Measurements from ENCODE around the gene IER3IP1.
A peak's percentile ranks its signal among the peaks of the same experiment; 100 is the strongest.
"Not testable (repeated sequence)": the region's sequence is repeated elsewhere in the genome, so short reads cannot be mapped to it uniquely, and the experiment has no call there.

Gene IER3IP1

GRCh38 chr18:47175898-47176575 lies at the start of gene IER3IP1:
TSS of gene IER3IP1 (minus strand) at chr18:47176364. CDS start at chr18:47176277, 87 bp downstream.
- DNase-seq, result peak; percentile 51

DNA sequence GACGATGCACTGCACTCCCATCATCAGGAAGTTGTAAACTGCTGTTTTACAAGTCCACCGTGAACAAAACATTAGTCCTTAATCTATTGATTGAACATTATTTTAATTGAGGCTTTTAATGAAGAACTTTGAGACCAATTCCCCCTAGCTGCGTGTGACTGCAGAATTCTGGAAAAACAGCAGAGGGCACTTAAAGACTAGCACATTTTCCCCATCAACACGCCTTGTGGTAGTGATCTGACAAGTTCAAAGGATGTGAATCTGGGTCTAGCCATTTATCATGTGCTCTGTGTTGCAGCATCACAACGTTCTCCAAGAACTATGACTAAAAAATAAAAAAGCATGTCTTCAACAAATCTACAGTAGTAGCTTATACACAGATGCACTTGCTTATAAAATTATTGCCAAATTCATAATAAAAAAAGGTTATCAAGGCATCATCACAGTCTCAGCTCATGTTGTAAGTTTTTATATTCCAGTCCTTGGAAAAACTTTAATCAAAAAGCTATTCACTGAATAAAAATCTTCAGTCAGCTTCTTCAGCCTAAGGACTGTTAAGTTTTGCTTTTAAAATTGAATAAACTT lies 39.5 kb upstream of the IER3IP1 start:
- no peak for DNase-seq

DNA sequence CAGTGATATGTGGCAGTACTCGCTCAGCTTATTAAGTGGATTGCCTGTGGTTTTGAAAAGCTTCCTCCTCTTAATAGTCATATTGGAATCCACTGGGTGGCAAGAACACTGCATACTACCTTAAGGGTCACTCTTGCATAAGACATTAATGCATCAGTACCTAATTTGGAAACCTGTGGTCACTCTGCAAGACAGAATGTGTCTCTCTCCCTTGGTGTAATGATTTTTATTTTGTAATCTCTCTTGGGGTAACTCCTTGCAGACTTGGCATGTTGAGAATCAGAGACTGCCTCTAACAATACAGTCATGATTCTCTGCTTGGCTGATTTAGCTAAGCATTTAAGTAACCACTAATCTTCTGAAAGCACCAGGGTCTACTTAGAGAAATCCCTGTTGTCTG lies 33.0 kb upstream of the IER3IP1 start:
- no peak for DNase-seq

DNA sequence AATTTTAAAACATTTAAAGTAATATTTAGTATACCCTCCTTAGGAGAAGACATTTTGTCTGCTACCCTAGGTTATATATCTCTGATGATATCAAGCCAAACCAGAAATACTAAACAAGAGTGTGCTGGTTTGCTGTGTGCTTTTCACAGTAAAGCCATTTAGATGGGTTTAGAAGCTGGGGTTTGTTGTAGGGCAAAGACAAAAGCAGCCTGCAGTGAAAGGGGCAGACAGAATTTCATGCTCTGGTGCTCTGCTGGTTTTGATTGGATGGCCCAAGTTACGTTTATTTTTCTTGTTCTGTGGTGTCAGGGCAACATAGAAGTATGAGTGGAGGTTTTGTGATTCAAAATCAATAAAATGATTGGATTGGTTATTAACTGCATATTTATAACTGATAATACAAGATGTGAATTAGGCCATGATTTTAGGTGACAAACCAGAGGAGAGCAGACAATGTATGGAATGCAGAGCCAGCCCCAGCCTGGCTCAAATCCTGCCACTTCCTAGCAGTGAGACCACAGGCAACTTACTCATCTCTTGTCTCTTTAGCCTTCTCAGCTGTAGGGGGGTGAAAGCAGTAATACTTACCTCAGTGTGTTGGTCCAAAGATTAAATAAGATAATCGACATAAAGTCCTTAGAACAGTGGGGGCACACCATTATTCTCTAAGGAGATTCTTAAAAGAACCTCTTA lies 30.9 kb upstream of the IER3IP1 start:
- no peak for DNase-seq

DNA sequence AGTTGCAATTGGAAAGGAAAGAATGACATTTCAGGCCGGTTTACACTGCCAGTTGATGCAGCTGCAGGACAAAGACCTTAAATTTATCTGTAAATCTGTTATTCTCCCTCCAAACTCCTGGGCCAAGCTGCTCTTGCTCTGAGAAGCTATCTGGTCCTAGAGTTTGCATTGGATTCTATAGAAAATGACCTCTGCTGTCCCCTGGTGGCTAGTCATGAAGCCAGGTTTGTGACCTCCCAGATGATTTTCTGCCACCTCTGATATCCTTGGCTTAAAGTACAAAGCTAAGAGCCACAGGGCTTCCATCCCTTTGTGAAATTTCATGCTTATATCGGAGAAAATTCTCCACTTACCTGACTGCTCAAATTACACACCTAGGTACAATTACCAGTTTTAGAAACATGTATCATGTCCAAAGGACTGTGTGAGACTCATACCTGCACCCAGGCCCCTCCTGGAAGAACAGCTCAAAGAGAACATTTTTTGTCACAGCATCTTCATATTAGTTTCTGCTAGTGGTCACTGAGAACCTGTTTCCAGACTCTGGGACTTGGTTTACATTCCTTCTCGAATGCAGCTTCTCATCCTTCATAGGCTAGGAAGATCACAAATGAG lies 28.9 kb upstream of the IER3IP1 start:
- peak; percentile 11 for DNase-seq

DNA sequence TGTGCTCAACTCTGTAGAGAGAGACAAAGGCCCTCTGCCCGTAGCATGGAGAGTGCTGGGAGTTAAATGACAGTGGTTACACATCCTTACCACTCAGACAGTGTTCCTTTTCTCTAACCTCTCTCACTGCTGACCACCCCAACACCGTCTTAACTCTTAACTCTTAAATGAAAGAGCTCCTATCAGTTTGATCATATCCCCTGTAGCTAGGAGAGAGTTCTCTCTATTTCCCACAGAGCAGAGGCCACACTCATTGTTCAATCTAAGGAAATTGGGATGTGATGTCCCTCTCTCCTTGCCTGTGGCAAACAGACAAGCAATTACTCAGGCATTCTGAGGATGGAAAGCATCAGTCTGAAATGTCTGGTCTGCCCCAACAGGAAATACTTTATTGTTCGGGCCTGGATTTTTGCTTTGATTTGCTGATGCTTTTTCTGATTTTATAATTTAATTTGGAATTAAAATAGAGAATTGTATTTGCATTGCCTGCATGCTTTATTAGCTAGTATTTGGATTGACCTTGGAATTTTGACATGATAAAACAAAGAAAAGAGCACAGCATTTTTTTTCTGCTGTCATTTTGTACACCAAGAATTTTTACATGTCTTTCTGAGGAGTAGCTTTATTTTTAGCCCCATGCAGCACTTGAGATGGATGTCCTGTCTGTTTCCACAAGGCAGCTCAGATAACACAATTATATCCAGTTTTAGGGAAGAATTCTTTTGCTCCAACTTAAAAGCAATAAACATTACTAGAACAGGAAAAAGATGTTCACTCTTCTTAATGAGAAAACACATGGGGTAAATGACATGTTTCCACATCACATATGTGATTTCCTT lies 27.7 kb upstream of the IER3IP1 start:
- DNase-seq, result no peak

- not testable (repeated sequence) for DNase-seq
These were observed 19.8 kb upstream of the IER3IP1 start for GRCh38 chr18:47195961-47196360.

DNA sequence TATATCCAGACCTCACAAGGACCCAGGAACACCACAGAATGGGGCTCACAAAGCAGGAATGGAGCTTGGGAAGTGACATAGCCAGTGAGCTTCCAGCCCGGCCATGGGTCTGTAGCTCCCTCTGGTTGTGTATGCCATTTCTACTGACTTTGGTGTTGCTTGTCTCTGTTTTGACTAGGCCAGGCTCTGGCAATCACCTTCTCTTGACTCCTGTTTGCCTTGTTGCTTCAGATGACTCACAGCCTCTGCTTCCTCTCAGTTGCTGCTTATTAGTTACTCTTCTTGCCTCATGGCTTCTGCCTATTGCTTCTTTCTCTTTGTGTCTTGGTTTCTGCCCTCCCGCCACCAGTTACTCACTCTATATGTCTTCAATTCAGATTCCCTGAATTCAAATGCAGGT lies 15.8 kb upstream of the IER3IP1 start:
- DNase-seq, result no peak

- DNase-seq, result no peak
These were observed 11.6 kb upstream of the IER3IP1 start for GRCh38 chr18:47187721-47188120.

DNA sequence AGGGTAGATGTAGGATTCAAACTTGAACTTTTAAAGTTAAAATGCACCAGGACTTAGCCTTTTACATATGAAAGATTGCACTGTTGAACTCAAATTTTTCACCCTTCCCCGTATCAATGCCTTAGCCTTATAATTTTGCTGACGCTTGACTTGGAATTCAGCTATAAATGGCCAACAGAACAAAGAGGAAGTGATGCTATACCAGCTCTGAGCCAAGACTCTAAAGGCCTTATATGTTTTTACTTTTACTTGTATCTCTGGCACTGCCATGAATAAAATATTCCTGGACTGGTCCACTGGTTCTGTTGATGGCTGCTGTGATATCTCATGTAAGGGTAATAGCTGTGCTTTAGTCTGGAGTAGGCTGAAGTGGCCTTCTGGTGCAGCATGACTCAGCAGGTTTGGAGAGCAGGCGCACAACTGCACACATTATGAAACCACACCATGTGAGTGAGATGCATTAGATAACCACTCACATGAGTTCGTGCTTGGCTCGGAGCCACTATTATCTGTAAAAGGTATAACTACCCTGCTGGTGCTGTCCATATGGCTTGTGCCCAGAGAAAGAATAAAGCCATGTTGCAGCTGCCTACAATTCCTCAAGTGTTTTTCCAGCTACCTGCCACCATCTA lies 8.4 kb upstream of the IER3IP1 start:
- DNase-seq, result peak; percentile 63

GRCh38 chr18:47182156-47182555 lies 6.0 kb upstream of the IER3IP1 start:
- not testable (repeated sequence) for DNase-seq

GRCh38 chr18:47180765-47181164 lies 4.6 kb upstream of the IER3IP1 start:
- DNase-seq, result no peak

GRCh38 chr18:47179520-47179919 lies 3.4 kb upstream of the IER3IP1 start:
- DNase-seq, result peak; percentile 4

GRCh38 chr18:47175283-47175897 lies 774 bp downstream of the IER3IP1 start:
- DNase-seq, result peak; percentile 3

- DNase-seq, result no peak
These were observed 1.5 kb downstream of the IER3IP1 start for GRCh38 chr18:47174545-47175116.

- DNase-seq, result no peak
These were observed 3.7 kb downstream of the IER3IP1 start for GRCh38 chr18:47172476-47172875.

- no peak for DNase-seq
These were observed 7.3 kb downstream of the IER3IP1 start for GRCh38 chr18:47168913-47169312.

GRCh38 chr18:47168509-47168908 lies 7.7 kb downstream of the IER3IP1 start:
- no peak for DNase-seq

- no peak for DNase-seq
These were observed 9.9 kb downstream of the IER3IP1 start for GRCh38 chr18:47166294-47166693.

GRCh38 chr18:47163241-47163640 lies 12.9 kb downstream of the IER3IP1 start:
- no peak for DNase-seq

DNA sequence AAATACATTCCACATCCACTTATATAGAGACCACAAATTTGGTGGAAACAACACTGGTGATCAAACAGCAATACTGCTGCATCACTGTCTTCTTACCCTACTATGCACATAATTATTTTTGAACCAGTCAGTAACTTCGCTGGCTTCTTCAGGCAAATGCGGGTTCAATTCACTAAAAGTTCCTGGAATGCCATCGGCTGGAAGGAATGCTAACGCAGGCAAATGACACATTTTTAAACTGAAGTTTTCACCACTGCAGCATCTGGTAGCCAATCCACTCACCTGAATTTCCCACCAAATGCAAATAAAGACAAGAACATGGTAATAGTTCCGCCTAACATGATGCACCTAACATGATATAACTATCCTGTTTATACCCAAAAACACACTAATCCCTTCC lies 15.9 kb downstream of the IER3IP1 start:
- DNase-seq, result no peak

All from NCI-H2029 treated with DMSO at 0.1 percent for 48 hours (cell line).